WERI-Rb-1 (cell line): ENCODE measurements around the gene CYFIP1.
A peak's percentile ranks its signal among the peaks of the same experiment; 100 is the strongest.

Experiments
- DNase-seq: peaks from one replicate; pipeline ENCODE4 v3.0.0-alpha.2; 2020
- H3K27ac ChIP-seq: fragments of 250-450 bp; sonication (Bioruptor Pico); 2 replicates; pipeline ENCODE4 v1.5.1; 2020; ENCODE audit warnings: mild to moderate bottlenecking, moderate library complexity
- H3K27me3 ChIP-seq: fragments of 250-450 bp; sonication (Bioruptor Pico); 2 replicates; pipeline ENCODE4 v1.5.1; 2021; ENCODE audit warnings: mild to moderate bottlenecking, low read depth, moderate library complexity; ENCODE audit not compliant: insufficient read depth, severe bottlenecking
- H3K36me3 ChIP-seq: fragments of 250-450 bp; sonication (Bioruptor Pico); 2 replicates; pipeline ENCODE4 v1.5.1; 2020; ENCODE audit warnings: mild to moderate bottlenecking, moderate library complexity
- H3K4me3 ChIP-seq: 2 replicates; pipeline ENCODE4 v1.5.1; 2011; ENCODE audit warnings: low read depth, mild to moderate bottlenecking, control low read depth, low read length
- H3K9me3 ChIP-seq: fragments of 250-450 bp; sonication (Bioruptor Pico); 2 replicates; pipeline ENCODE4 v1.5.1; 2021; ENCODE audit warnings: mild to moderate bottlenecking, moderate library complexity; ENCODE audit not compliant: severe bottlenecking
- CTCF ChIP-seq: IDR thresholded peaks from 2 replicates; pipeline ENCODE4 v1.5.1; 2011; ENCODE audit warnings: low read depth, mild to moderate bottlenecking, control low read depth, inconsistent platforms, low read length

Gene CYFIP1

DNA sequence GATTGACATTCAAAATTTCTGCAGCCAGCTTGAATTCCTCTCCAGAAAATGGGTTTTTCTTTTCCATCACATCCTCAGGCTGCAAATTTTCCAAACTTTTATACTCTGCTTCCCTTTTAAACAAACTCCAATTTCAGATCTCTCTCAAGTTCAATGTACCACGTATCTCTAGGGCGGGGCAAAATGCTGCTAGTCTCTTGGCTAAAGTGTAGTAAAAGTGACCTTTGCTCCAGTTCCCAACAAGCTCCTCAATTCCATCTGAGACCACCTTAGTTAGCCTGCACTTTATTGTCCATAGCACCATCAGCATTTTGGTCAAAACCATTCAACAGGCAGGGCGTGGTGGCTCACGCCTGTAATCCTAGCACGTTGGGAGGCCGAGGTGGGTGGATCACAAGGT is 95.0 kb downstream of the CYFIP1 start:
- DNase-seq, result no peak
- TF ChIP-seq CTCF, result no peak
- H3K9me3 ChIP-seq, result no peaks in the 10 kb centered on the region
- no peak overlapping the region for H3K4me3 ChIP-seq
- no peak overlapping the region for H3K27ac ChIP-seq
- no peaks in the 10 kb centered on the region for H3K36me3 ChIP-seq
- no peaks in the 10 kb centered on the region for H3K27me3 ChIP-seq

GRCh38 chr15:22884344-22884743 is 95.8 kb downstream of the CYFIP1 start:
- TF ChIP-seq CTCF, result peak; percentile 50; the same call in 1 of the 2 replicates
- H3K4me3 ChIP-seq, result no peak overlapping the region
- H3K27me3 ChIP-seq, result no peaks in the 10 kb centered on the region
- peak; percentile 63 for DNase-seq
- no peaks in the 10 kb centered on the region for H3K9me3 ChIP-seq
- H3K36me3 ChIP-seq, result no peaks in the 10 kb centered on the region
- no peak overlapping the region for H3K27ac ChIP-seq

GRCh38 chr15:22883196-22883595 is 97.0 kb downstream of the CYFIP1 start:
- TF ChIP-seq CTCF, result no peak
- DNase-seq, result no peak
- Histone ChIP-seq H3K27ac (no peak overlapping the region), H3K36me3 (no peaks in the 10 kb centered on the region), H3K27me3 (no peaks in the 10 kb centered on the region), H3K4me3 (no peak overlapping the region), H3K9me3 (no peaks in the 10 kb centered on the region)

DNA sequence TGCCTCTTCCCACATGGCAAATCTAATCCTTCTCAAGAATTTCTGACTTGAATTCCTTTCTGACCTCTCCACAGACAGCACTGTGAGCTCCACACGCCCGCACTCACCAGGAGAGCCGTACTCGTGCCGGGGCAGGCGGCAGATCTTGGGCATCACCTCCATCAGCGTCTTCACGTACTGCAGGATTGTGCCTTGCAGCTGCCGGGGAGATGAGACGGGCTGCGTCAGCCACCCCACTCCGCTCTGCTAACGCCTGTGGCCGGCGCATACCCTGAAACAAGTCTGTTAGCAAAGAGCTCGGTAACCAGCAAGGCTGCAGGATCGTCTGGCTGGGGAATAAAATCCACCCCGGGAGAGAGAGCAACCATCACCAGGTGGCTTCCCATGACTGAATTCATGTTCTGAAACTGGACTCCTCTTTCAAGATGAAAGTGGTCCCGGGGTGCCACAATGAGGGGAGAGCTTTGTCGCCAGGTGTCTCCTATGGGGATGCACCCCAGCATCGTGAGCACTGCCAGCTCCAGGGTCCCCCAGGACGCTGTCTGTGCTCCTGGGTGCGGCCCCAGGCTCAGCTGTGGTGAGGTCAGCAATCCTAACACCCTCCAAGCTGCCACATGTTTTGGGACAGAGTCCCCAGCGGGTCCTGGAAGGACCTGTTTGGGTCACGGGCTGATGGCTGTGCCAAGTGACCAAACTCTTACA is 98.3 kb downstream of the CYFIP1 start:
- TF ChIP-seq CTCF, result no peak
- Histone ChIP-seq H3K27me3 (no peaks in the 10 kb centered on the region), H3K36me3 (no peaks in the 10 kb centered on the region), H3K4me3 (no peak overlapping the region), H3K9me3 (peaks cover 4% of the 10 kb centered on the region), H3K27ac (no peak overlapping the region)
- DNase-seq, result no peak

DNA sequence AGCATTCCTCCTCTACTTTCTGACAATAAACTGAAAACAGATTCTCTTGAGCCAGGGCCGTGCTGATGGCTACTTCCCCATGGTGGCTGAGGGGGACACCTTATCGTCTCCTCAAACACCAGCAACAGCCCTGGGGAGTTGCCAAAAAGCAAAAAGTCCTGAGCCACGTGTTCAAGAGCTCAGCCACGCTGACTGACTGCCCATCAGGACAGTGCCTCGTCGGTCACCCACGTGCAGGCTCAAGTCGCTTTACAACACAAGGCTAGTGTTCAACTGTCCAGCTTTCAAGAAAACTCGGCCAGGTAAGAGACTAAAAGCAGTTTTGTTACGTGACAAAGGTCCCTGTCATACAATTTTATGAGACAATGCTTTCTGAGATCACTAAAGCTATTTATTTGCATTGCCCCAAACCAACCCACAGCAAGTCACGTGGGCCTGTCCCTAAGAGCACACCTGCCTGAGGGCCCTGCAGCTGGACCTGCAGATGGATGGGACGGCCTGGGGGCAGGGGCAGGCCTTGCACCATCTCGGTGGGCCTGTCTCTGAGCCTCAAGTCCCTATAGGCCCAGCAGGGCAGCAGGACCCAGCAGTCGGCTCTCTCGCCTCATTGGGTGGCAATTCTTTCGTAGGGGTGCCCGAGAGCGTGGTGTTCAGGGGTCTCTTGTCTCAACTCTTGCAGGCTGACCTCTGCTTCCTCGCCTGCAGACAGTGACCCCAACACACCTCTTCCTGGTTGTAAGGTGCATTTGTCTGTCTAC is 99.0 kb downstream of the CYFIP1 start:
- no peak for DNase-seq
- Histone ChIP-seq H3K9me3 (peaks cover 4% of the 10 kb centered on the region), H3K4me3 (no peak overlapping the region), H3K36me3 (no peaks in the 10 kb centered on the region), H3K27ac (no peak overlapping the region), H3K27me3 (no peaks in the 10 kb centered on the region)
- no peak for TF ChIP-seq CTCF
